ENCODE data around the gene HEPH. TPM values are rescaled to one million over a fixed set of nuclear protein-coding genes. Genes with fewer than 3 reads are reported as not detected.

HEPH gene
- total and polyA plus RNA-seq, 4 donors = 0.68 to 2.5 (median 1.6) TPM

- Histone ChIP-seq H3K36me3 (ENCODE audit: control insufficient read depth in 4 of 4, insufficient read depth in 3 of 4, low read depth in 1 of 4, low read length in 3 of 4) (no peaks in the 10 kb centered on the region), H3K27me3 (ENCODE audit: control insufficient read depth in 4 of 4, insufficient read depth in 4 of 4, low read length in 3 of 4) (no peaks in the 10 kb centered on the region), H3K4me3 (ENCODE audit: low read depth in 1 of 3, low read length in 3 of 3) (no peak overlapping the region), H3K9ac (ENCODE audit: low read depth in 1 of 2, low read length in 2 of 2) (no peak overlapping the region), H3K9me3 (ENCODE audit: control insufficient read depth in 4 of 4, low read length in 3 of 4) (peaks cover 0 to 7% (median 1%) of the 10 kb centered on the region in 4 donors), H3K4me1 (ENCODE audit: control insufficient read depth in 4 of 4, insufficient read depth in 4 of 4, low read length in 3 of 4) (no peaks in the 10 kb centered on the region), H3K27ac (ENCODE audit: low read depth in 1 of 2, low read length in 2 of 2) (no peak overlapping the region)
- 95% methylated on average over 1 of the region's 1 CpG for WGBS
- no peak for DNase-seq (ENCODE audit: low spot score)
- TF ChIP-seq FOXA2 (IDR thresholded peaks at IDR 0.05) (no peak), SP1 (IDR thresholded peaks at IDR 0.05) (no peak), JUND (IDR thresholded peaks at IDR 0.05) (no peak), HNF4A (conservative IDR thresholded peaks at IDR 0.05) (no peak), EGR1 (IDR thresholded peaks at IDR 0.05; ENCODE audit: low read depth in 2 of 2) (no peak), RXRA (IDR thresholded peaks at IDR 0.05) (no peak), NR2F2 (IDR thresholded peaks at IDR 0.05) (no peak), CTCF (IDR thresholded peaks at IDR 0.05; ENCODE audit: low read depth, low read length, missing input control) (no peak), ATF3 (IDR thresholded peaks at IDR 0.05) (no peak), REST (IDR thresholded peaks at IDR 0.05) (no peak), RAD21 (IDR thresholded peaks at IDR 0.05) (no peak), HNF4G (IDR thresholded peaks at IDR 0.05) (no peak), TAF1 (conservative IDR thresholded peaks at IDR 0.05) (no peak), GABPA (IDR thresholded peaks at IDR 0.05 in 1 of 2, conservative IDR thresholded peaks at IDR 0.05 in 1 of 2) (no peak), YY1 (IDR thresholded peaks at IDR 0.05) (no peak), FOXA1 (IDR thresholded peaks at IDR 0.05) (no peak)
- TF ChIP-seq, protein P1, sequence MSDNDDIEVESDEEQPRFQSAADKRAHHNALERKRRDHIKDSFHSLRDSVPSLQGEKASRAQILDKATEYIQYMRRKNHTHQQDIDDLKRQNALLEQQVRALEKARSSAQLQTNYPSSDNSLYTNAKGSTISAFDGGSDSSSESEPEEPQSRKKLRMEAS (IDR thresholded peaks at IDR 0.05) = no peak
- TF ChIP-seq, protein P2, sequence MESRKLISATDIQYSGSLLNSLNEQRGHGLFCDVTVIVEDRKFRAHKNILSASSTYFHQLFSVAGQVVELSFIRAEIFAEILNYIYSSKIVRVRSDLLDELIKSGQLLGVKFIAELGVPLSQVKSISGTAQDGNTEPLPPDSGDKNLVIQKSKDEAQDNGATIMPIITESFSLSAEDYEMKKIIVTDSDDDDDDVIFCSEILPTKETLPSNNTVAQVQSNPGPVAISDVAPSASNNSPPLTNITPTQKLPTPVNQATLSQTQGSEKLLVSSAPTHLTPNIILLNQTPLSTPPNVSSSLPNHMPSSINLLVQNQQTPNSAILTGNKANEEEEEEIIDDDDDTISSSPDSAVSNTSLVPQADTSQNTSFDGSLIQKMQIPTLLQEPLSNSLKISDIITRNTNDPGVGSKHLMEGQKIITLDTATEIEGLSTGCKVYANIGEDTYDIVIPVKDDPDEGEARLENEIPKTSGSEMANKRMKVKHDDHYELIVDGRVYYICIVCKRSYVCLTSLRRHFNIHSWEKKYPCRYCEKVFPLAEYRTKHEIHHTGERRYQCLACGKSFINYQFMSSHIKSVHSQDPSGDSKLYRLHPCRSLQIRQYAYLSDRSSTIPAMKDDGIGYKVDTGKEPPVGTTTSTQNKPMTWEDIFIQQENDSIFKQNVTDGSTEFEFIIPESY (IDR thresholded peaks at IDR 0.05) = no peak
Observed at GRCh38 chrX:66176134-66176533, 12.1 kb downstream of the HEPH start.
